Stomach (tissue), 4 donors: Measurements from ENCODE around the gene B3GAT1.

ENCODE experiments used
- EP300 ChIP-seq: sonication (generic); formaldehyde crosslinking; IDR thresholded peaks from one replicate; pipeline ENCODE4 v1.6.1; 2017; ENCODE audit warnings: antibody characterized with exemption
- POLR2A ChIP-seq, 4 donors: fragments of 450-650 bp; IDR thresholded peaks; one replicate each; pipeline ENCODE4 v1.6.1; 2016; ENCODE audit warnings: antibody characterized with exemption in 4 of 4, control low read depth in 2 of 4, mild to moderate bottlenecking in 1 of 4, moderate library complexity in 1 of 4
- POLR2AphosphoS5 ChIP-seq, 3 donors: sonication (generic); formaldehyde crosslinking; IDR thresholded peaks; one replicate each; pipeline ENCODE4 v1.6.1; 2016; ENCODE audit warnings: antibody characterized with exemption in 3 of 3
- TF ChIP-seq, protein P1 (sequence below), 7 experiments: fragments of 450-650 bp in 4 of 7; fragments of 200-600 bp in 3 of 7; sonication (generic) in 3 of 7; IDR thresholded peaks; one replicate each; pipeline ENCODE4 v1.5.1; 2016 to 2019; ENCODE audit warnings: antibody characterized with exemption in 7 of 7, control low read depth in 2 of 7, mild to moderate bottlenecking in 1 of 7

DNA sequence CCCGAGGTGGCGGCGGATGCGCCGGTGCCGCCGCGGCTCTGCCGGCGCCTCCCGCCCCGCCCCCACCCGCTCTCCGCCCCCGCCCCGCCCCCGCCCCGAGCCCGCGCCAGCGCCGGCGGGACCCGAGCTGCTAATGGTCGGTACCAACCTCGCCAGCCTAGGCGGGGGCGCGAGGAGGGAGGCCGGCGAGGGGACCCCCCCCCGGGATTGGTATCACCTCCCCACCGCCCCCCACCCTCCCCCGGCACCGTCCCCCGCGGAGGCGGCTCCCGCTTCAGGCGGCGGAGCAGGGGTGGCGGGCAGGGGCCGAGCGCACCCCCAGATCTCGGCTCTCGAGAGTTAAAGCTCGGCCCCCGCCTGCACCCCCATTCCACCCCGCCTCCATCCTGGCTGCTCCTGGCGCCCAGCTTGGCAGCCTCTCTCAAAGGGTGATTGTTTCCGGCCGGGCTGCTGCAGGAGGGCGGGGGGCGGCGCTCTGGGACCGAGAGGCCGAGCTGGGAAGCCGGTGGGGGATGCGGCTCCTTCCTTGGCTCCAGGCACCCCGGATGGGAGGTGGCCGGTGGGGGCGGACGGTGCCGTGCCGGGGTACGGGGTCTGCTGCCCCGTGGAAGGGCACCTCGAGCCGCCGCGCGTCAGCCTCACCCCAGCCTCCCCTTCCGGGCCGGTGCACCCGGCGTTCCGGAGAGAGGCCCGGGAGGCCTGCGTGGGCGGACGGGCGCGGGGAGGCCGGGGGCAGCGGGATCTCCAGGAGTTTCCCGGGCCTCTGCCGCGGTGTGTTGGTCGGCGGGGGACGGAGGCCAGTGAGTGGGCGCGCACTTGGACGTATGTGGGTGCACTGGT, at the start of gene B3GAT1:
- TF ChIP-seq, protein P1, sequence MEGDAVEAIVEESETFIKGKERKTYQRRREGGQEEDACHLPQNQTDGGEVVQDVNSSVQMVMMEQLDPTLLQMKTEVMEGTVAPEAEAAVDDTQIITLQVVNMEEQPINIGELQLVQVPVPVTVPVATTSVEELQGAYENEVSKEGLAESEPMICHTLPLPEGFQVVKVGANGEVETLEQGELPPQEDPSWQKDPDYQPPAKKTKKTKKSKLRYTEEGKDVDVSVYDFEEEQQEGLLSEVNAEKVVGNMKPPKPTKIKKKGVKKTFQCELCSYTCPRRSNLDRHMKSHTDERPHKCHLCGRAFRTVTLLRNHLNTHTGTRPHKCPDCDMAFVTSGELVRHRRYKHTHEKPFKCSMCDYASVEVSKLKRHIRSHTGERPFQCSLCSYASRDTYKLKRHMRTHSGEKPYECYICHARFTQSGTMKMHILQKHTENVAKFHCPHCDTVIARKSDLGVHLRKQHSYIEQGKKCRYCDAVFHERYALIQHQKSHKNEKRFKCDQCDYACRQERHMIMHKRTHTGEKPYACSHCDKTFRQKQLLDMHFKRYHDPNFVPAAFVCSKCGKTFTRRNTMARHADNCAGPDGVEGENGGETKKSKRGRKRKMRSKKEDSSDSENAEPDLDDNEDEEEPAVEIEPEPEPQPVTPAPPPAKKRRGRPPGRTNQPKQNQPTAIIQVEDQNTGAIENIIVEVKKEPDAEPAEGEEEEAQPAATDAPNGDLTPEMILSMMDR (IDR thresholded peaks at IDR 0.05) = no peak
- no peak for TF ChIP-seq POLR2AphosphoS5 (IDR thresholded peaks at IDR 0.05)
- no peak for TF ChIP-seq POLR2A (IDR thresholded peaks at IDR 0.05)
- no peak for TF ChIP-seq EP300
